H1 (cell line): ENCODE measurements around the gene OR5H15.
"Not testable (repeated sequence)": the region's sequence is repeated elsewhere in the genome, so short reads cannot be mapped to it uniquely, and the experiment has no call there.

Experiments
- CTCF ChIP-seq, 3 experiments: IDR thresholded peaks; 1 replicate in 2 of 3; 2 replicates in 1 of 3; pipeline versions ENCODE4 v1.5.1 to v1.6.1; 2011; ENCODE audit warnings: low read length in 3 of 3, mild to moderate bottlenecking in 3 of 3, inconsistent platforms in 2 of 3, low read depth in 1 of 3, moderate library complexity in 1 of 3; ENCODE audit not compliant: insufficient read depth in 1 of 3; ENCODE audit errors: control extremely low read depth in 1 of 3
- GABPA ChIP-seq: IDR thresholded peaks from 2 replicates; pipeline ENCODE4 v1.6.1; 2011; ENCODE audit warnings: mild to moderate bottlenecking, low read length, moderate library complexity, borderline replicate concordance; ENCODE audit not compliant: insufficient read depth
- NRF1 ChIP-seq: IDR thresholded peaks from 2 replicates; pipeline ENCODE4 v1.6.1; 2011; ENCODE audit warnings: mild to moderate bottlenecking, low read depth, low read length, improper control_type of control experiment

GRCh38 chr3:98137826-98138557 is 28.5 kb upstream of the OR5H15 start:
- TF ChIP-seq GABPA; CTCF (IDR thresholded peaks at IDR 0.05; ENCODE audit: control extremely low read depth in 1 of 3, insufficient read depth in 1 of 3, low read depth in 1 of 3, low read length in 3 of 3); NRF1: not testable (repeated sequence)
